Measurements from ENCODE around the gene KPNA1. TPM values are rescaled to one million over a fixed set of nuclear protein-coding genes. Genes with fewer than 3 reads are reported as not detected.

KPNA1 gene
- total RNA-seq, 1 donor from 2014 or later: 82.5 TPM

- Mint-ChIP-seq H3K4me3 (ENCODE audit: low read depth) (no peak overlapping the region), H3K27me3 (no peaks in the 10 kb centered on the region), H3K4me1 (ENCODE audit: low read depth) (peaks cover 12% of the 10 kb centered on the region), H3K27ac (no peak overlapping the region), H3K9me3 (ENCODE audit: low read depth) (no peaks in the 10 kb centered on the region), H3K36me3 (ENCODE audit: insufficient read depth) (peaks cover 13% of the 10 kb centered on the region)
- no peak for DNase-seq (ENCODE audit: low spot score, unreplicated experiment)
- TF ChIP-seq, protein P1, sequence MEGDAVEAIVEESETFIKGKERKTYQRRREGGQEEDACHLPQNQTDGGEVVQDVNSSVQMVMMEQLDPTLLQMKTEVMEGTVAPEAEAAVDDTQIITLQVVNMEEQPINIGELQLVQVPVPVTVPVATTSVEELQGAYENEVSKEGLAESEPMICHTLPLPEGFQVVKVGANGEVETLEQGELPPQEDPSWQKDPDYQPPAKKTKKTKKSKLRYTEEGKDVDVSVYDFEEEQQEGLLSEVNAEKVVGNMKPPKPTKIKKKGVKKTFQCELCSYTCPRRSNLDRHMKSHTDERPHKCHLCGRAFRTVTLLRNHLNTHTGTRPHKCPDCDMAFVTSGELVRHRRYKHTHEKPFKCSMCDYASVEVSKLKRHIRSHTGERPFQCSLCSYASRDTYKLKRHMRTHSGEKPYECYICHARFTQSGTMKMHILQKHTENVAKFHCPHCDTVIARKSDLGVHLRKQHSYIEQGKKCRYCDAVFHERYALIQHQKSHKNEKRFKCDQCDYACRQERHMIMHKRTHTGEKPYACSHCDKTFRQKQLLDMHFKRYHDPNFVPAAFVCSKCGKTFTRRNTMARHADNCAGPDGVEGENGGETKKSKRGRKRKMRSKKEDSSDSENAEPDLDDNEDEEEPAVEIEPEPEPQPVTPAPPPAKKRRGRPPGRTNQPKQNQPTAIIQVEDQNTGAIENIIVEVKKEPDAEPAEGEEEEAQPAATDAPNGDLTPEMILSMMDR (IDR thresholded peaks at IDR 0.05; ENCODE audit: unreplicated experiment): no peak
Measured at GRCh38 chr3:122410639-122411038, 104.1 kb downstream of the KPNA1 start.

- peaks cover 10% of the 10 kb centered on the region for H3K4me1 Mint-ChIP-seq (ENCODE audit: low read depth)
- H3K9me3 Mint-ChIP-seq (ENCODE audit: low read depth): no peaks in the 10 kb centered on the region
- DNase-seq (ENCODE audit: low spot score, unreplicated experiment): no peak
- peaks cover 13% of the 10 kb centered on the region for H3K36me3 Mint-ChIP-seq (ENCODE audit: insufficient read depth)
- H3K27me3 Mint-ChIP-seq: no peaks in the 10 kb centered on the region
- no peak overlapping the region for H3K27ac Mint-ChIP-seq
- TF ChIP-seq, protein P1 (IDR thresholded peaks at IDR 0.05; ENCODE audit: unreplicated experiment): no peak
- H3K4me3 Mint-ChIP-seq (ENCODE audit: low read depth): no peak overlapping the region
Measured at GRCh38 chr3:122410111-122410510, 104.6 kb downstream of the KPNA1 start.

- TF ChIP-seq, protein P1 (IDR thresholded peaks at IDR 0.05; ENCODE audit: unreplicated experiment): no peak
- no peak overlapping the region for H3K27ac Mint-ChIP-seq
- H3K36me3 Mint-ChIP-seq (ENCODE audit: insufficient read depth): peaks cover 13% of the 10 kb centered on the region
- no peak for DNase-seq (ENCODE audit: low spot score, unreplicated experiment)
- peaks cover 3% of the 10 kb centered on the region for H3K4me1 Mint-ChIP-seq (ENCODE audit: low read depth)
- H3K9me3 Mint-ChIP-seq (ENCODE audit: low read depth): no peaks in the 10 kb centered on the region
- no peak overlapping the region for H3K4me3 Mint-ChIP-seq (ENCODE audit: low read depth)
- H3K27me3 Mint-ChIP-seq: no peaks in the 10 kb centered on the region
Measured at GRCh38 chr3:122409446-122409845, 105.3 kb downstream of the KPNA1 start.

DNA sequence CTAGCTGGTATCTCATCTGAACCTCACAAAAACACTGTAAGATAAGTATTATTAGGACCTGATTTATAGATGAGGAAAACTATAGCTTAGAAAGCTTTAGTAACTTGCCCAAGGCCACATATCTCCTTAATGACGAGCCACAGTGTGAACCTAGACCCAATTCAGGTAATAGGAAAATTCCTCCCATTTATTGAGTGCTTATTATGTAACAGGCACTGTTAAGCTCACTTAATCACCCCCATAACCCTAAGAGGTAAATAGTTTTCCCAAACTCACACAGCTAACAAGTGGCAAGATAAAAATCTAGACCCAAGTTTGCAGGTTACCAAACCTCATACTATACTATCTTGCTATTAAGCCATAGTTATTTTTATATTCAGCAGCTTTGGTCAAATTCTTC lies 106.8 kb downstream of the KPNA1 start:
- H3K27me3 Mint-ChIP-seq: no peaks in the 10 kb centered on the region
- H3K36me3 Mint-ChIP-seq (ENCODE audit: insufficient read depth): peaks cover 12% of the 10 kb centered on the region
- H3K4me1 Mint-ChIP-seq (ENCODE audit: low read depth): no peaks in the 10 kb centered on the region
- H3K27ac Mint-ChIP-seq: no peak overlapping the region
- no peaks in the 10 kb centered on the region for H3K9me3 Mint-ChIP-seq (ENCODE audit: low read depth)
- TF ChIP-seq, protein P1 (IDR thresholded peaks at IDR 0.05; ENCODE audit: unreplicated experiment): no peak
- no peak for DNase-seq (ENCODE audit: low spot score, unreplicated experiment)
- no peak overlapping the region for H3K4me3 Mint-ChIP-seq (ENCODE audit: low read depth)

DNA sequence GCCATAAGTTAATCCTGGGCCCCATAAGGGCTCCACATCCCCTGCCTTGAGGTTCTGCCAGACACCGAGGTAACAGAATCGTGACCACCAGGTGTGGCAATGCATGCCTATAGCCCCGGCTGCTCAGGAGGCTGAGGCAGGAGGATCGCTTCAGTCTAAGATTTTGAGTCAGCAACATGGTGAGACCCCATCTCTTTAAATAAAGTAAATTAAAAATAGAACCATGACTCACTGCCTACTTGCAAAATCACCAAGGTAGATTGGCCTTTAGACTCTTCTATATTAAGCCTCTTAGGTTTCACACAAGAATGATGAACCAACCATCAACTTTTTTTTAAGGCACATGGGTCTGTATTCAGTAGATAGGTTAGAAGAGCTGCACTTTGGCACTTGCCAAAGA lies 108.5 kb downstream of the KPNA1 start:
- TF ChIP-seq, protein P1 (IDR thresholded peaks at IDR 0.05; ENCODE audit: unreplicated experiment): no peak
- no peaks in the 10 kb centered on the region for H3K27me3 Mint-ChIP-seq
- peaks cover 10% of the 10 kb centered on the region for H3K36me3 Mint-ChIP-seq (ENCODE audit: insufficient read depth)
- H3K9me3 Mint-ChIP-seq (ENCODE audit: low read depth): no peaks in the 10 kb centered on the region
- no peak overlapping the region for H3K4me3 Mint-ChIP-seq (ENCODE audit: low read depth)
- no peak for DNase-seq (ENCODE audit: low spot score, unreplicated experiment)
- H3K27ac Mint-ChIP-seq: no peak overlapping the region
- H3K4me1 Mint-ChIP-seq (ENCODE audit: low read depth): no peaks in the 10 kb centered on the region
